ENCODE results near the gene CRELD2.

CRELD2 gene

DNA sequence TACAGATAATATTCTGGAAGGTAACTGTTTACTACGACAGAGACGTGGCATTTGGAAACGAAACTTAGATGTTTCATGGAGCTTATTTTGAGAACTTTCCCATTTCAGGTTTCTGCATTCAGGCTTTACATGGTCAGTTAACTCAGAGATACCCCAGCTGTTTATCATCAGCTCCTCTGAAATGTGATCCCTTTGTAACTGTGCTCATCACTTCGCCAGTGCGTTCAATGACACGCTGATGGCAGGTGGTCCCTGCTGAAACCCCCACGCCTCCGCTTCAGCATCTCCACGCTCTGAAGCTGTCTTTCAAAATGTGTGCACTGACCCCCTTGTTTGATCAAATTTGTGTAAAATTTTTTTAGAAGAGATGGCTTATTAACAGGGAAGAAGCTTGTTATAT, 30.7 kb upstream of the CRELD2 start:
- DNase-seq, result no peak

DNA sequence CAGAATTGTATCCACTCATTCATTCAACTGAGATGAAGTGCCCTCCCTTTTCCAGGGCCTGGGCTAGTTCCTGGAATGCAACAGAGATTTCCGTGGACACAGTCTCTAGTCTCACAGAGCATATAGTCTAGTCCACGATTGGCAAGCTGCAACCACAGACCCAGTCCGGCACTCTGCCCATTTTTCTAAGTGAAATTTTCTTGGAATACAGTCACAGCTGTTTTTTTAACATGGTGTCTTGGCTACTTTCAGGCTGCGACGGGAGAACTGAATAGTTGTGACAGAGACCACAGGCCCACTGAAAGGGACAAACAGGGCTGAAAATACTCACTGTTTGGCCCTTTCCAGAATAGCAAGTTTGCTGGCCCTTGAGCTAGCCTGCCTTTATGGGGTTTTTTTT, 29.4 kb upstream of the CRELD2 start:
- no peak for DNase-seq

DNA sequence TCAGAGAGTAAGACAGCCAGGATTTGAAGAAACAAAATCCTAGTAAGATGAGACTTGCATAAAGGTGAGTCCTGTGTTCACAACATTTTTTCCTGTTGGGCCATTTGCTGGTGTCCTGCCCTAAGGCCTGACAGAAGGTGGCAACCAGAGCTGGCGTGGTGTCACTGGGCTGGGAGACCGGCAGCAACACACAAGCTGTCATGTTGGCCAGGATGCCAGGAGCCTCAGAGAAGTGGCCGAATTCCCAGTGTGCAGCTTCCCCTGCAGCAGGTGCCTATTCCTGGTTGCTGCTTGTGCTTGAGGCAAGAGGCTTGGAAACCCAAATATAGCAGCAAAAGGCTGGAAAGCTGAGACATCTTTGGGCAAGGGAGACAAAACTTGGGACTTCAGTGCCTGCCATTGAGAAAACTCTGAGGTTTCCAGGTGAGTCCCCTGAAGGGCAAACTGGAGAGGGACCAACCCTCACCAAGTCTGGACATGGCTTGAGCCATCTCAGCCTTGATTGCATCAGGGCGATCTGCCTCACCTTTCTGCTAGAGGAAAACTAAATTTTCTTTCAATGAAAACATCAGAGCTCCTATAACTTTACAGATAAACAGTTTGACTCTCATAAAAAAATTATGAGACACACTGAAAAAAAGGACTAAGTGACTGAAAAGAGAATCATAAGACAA, 26.1 kb upstream of the CRELD2 start:
- no peak for DNase-seq

DNA sequence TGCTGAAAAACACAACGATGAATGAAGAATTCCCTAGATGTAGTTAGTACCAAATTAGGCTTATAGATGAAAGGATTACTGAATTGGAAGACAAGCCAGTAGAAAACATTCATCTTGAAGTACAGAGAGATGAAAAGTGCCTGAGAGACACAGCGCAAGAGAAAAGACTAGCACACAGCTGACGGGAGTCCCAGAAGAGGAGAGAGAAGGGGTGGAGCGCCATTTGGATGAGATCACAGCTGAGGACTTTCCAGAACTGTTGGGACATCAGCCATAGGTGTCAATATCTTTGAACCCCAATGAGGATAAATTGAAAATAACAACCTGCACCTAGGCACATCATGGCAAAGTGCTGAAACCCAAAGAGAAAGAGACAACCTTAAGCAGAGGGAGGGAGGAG, 25.4 kb upstream of the CRELD2 start:
- no peak for DNase-seq

DNA sequence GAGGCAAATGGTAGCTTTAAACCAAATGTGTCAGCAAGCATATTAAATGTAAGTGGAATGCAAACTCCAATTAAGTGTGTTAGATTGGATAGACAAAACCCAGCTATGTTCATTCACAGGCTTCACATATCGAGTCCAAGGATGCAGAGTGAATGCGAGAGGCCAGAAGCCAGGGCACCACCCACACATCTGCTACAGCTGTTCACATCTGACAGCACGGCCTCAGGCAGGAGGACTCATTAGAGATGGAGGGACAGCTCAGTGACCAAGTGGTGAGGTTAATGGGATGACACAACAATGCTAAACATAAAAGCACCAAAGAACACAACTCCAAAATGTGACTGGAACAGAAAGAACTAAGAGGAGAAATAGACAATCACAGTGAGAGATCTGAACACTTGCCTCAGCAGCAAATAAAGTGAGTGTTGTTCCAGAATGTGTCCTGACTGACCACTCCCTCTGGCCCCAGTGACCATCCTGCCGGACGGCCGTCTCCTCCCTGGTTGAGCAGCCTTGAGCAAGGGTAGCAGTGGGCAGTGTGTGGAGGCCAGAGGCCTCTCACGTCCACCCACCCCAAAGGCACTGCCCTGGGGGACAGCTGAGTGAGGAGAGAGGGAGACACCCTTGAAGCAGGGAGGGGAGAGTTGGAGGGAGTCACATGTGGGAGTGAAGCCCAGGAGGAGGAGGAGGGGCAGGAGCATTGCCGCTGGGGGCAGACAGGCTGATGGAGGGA, 23.9 kb upstream of the CRELD2 start:
- DNase-seq, result no peak

DNA sequence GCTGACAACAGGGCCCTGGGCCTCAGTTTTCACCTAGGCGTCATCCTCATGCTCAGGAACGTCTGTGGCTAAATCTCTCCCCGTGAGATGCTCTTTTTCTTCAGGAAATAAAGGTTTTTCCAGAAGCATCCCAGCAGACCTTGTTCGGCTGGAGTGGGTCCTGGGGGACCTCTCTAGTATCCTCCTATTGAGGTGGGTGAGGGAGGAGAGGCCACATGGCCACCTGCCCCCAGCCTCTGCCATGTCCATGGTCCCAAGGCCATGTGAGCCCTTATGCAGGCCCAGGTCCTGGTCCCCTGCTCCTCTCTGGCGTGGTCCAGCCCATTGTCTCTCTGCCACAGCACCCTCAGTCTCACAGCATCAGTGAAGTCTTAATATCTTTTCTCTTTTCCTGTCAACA, 22.2 kb upstream of the CRELD2 start:
- no peak for DNase-seq

DNA sequence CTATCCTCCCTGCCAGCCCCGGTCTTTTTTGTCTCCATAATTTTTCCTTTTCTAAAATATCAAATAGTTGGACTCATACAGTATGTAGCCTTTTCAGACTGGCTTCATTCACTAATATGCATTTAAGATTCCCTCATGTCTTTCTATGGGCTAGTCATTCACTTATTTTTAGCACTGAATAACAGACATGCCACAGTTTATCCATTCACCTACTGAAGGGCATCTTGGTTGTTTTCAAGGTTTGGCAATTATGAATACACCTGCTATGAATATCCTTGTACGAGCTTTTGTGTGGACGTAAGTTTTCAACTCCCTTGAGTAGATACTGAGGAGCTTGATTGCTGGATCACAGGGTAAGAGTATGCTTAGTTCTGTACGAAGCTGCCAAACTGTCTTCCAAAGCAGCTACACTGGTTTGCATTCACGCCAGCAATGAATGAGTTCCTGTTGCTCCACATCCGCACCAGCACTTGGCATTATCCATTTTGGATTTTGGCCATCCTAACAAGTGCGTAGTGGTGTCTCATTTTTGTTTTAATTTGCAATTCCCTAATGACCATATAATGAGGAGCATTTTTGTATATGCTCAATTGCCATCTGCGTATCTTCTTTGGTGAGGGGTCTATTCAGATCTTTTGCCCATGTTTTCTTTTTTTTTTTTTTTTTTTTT, 21.3 kb upstream of the CRELD2 start:
- no peak for DNase-seq

DNA sequence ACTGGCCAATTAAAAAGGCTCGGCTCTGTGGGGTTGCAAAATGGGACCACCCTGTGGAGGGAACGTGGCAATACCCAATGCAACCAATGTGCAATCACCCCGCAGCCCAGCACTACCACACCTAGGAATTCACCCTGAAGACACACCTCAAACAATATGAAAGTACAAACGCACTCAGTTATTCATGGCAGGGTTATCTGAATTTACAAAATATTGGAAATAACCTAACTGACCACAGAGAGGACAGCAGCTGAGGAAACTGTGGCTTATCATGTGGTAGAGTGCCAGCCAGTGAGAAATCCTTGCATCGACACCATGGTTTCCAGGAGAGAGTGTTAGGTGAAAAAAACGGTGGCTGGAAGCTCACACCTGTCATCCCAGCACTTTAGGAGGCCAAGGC, 18.9 kb upstream of the CRELD2 start:
- no peak for DNase-seq

DNA sequence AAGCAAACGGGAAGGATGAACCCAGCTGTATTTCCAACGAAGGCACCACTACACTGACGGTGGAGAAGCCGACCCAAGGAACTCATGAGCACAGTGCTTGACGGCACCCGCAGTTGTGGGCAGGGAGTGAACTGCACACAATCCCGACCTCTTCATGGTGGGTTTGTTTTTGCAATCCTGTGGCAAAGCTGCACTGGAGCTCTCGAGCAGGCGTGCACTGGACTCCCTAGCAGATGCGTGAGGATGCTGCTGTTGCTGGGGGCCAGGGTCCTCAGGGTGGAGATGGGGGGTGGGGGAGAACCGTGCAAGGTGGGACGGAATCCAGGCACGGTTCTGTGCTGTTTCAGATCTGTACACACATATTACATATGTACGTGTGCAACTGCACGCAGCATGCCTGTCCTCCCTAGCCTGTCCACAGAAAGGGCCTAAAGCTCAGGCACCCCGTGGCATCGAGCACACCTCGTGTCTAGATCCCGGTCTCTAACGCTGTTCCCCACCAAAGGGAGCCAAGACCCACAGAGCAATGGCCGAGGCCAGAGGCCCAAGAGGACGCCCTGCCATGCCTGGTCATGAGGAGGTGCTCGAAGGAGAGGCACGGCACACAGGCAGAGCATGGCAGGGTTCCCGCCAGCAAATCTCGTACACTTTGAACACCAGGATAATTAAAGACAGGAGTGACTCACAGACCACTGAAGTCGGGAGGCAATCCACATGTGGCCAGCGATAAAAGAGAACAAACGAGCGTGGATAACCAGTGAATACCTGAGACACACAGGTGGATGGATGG, 17.8 kb upstream of the CRELD2 start:
- DNase-seq, result no peak

DNA sequence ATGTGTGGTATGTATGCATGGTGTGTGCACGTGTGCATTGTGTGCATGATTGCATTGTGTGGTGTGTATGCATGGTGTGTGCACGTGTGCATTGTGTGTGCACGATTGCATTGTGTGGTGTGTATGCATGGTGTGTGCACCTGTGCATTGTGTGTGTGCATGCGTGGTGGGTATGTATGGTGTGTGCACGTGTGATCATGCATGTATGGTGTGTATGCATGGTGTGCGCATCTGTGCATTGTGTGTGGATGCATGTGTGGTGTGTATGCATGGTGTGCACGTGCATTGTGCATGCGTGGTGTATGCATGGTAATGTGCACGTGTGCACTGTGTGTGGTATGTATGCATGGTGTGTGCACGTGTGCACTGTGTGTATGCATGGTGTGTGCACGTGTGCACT, 17.0 kb upstream of the CRELD2 start:
- no peak for DNase-seq

DNA sequence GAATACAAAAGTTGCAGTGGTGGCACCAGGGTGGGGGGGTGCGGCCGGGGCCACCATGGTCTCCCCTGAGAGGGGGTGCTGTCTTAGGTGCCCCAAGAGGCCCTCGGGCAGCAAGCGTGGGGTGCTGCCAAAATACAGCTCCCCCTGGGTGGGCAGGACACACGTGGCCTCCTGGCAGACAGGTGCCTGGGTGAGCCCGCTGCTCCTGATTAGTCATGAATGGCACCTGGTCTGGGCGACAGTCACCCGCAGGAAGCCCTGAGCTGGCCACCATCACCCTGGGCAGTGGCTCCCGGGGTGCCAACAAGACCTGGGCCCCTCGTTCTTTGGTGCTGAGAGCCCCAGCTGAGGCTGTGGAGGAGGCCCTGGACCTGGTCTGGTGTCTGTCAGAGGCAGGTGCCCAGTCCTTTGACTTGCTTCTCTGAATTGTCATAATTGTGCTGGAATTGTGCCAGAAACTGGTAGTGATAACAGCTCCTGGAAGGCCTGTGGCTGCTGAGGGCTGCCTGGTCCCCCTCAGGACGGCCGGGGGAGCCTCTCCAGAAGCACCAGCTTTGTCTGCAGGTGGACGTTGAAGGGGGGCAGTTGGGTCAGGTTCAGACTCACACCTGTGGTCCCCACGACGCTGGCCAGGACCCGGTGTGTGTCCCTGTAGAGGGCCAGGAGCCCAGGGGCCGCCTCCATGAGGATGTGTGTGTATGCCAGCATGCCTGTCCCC, 15.0 kb upstream of the CRELD2 start:
- no peak for DNase-seq

DNA sequence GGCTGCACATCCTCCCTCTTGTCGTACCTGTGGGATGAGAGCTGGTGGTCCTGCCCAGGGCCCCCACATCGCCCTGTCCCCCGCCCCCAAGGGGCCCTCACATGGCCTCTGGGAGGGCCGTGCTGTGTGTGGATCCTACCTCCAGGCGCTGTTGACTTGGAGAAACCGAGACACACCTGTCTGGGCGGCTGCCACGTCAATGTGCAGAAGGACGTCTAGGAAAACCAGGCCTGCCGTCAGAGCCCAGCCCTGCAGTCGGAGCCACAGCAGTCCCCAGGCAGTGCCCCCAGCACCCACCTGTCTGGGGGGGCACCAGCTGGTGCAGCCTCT, 14.4 kb upstream of the CRELD2 start:
- no peak for DNase-seq

DNA sequence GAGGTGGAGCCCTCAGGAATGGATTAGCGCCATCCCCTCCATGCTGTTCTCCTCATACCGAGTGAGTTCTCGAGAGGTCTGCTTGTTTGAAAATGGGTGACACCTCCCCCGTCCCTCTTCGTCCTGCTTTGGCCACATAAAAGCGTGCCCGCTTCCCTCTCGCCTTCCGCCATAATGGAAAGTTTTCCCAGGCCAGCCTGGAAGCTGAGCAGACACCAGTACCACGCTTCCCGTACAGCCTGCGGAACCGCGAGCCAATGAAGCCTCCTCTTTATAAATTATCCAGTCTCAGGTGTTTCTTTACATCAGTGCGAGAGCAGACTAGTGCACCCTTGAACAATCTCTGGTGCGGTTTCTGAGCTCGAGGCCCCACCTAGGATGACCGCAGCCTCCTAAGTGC, 13.0 kb upstream of the CRELD2 start:
- no peak for DNase-seq

DNA sequence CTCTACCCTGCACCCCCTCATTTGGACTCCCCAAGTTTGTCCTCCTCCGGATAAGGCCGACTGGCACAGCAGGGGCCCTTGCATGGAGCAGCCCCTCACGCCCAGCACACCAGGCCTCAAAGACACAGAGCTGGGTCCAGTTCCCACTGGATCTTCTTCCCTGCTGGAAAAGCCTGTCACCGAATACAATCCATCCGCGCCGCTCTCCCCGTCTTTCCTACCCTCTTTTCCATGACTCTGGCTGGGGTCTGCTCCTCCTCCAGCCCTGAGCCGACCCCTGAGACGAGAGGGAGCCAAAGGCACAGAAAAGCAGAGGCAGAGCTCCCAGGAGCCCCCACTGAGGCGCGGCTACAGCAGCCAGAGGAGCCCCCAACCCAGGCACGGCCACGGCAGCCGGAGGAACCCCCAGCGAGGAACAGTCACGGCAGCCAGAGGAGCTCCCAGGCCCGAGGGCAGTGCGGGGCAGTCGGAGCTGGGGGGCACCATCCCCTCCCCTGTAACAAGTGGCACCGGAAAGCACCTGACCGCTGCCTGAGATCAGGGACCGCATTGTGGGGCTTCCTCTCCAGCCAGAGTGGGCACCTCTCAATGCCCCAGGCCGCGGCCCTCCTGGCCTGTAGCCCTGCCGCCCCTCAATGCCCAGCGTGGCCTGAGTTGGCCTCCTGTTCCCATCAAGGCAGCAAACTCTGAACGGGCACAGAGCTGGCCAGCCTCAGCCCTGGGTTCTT, 12.2 kb upstream of the CRELD2 start:
- no peak for DNase-seq

DNA sequence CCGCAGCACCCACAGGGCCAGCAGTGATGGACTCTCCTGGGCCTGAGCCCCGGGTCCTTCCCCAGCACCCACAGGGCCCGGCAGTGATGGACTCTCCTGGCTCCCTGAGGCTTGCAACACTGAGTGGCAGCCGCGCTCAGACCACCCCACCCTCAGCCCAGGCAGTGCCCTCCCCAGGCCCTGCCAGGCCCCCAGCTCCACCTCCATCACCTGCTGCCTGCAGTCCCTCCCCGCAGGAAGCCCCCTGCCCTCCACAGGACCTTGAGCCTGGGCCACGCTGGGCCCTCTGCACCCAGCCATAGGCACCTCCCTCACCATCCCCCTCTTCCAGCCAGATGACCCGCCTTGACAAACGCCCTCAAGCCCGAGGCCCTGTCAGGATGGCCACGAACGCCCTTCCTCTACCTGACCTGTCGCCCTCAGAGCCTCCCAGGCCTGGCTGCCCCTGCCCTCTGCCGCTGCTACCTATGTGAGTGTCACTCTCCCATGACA, 11.6 kb upstream of the CRELD2 start:
- DNase-seq, result no peak

DNA sequence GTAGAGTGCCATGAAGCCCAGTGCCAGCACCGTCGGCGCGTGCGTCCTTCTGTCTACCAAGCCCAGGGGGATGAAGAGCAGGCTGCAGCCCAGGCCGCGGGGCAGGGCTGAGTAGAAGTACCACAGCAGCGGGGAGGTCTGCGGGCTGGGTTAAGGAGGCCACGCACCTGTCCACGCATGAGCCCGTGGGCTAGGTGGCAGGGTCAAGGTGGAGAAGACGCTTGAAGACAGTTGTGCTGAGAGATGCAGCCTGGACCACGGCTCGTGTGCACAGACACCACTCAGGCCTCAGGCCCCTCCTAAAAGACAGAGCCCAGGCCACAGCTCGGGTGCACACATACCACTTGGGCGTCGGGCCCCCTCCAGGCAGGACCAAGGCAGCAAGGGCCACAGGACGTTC, 10.6 kb upstream of the CRELD2 start:
- no peak for DNase-seq

DNA sequence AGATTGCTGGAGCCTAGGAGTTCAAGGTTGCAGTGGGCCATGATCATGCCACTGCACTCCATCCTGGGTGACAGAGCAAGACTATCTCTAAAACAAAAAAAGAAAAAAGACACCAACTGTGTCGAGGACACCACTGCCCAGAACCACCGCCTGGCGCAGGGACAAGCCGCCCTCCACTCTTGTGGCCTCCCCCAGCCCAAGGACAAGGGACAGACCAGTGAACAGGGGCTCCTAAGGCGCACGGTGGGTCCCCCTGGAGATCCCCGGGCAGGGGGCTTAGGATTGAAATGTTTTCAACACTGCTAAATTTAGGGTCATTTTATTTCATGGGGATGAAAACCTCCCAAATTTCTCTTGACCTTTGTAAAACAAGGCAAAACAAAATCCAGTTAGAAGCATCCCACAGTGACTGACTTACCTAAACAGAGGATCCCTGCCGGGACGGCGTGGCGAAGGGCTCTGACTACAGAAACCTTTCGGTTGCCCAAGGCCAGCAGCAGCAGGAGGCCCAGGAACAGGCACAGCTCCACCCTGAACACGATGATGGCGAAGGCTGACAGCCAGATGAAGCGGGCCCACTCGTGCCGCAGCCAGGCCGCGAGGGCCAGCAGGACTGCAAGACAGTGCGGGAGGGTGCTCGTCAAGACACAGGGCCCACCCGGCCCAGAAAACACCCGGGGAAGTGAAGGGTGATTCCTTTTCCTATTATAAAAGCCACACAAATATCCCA, 8.8 kb upstream of the CRELD2 start:
- DNase-seq, result no peak

DNA sequence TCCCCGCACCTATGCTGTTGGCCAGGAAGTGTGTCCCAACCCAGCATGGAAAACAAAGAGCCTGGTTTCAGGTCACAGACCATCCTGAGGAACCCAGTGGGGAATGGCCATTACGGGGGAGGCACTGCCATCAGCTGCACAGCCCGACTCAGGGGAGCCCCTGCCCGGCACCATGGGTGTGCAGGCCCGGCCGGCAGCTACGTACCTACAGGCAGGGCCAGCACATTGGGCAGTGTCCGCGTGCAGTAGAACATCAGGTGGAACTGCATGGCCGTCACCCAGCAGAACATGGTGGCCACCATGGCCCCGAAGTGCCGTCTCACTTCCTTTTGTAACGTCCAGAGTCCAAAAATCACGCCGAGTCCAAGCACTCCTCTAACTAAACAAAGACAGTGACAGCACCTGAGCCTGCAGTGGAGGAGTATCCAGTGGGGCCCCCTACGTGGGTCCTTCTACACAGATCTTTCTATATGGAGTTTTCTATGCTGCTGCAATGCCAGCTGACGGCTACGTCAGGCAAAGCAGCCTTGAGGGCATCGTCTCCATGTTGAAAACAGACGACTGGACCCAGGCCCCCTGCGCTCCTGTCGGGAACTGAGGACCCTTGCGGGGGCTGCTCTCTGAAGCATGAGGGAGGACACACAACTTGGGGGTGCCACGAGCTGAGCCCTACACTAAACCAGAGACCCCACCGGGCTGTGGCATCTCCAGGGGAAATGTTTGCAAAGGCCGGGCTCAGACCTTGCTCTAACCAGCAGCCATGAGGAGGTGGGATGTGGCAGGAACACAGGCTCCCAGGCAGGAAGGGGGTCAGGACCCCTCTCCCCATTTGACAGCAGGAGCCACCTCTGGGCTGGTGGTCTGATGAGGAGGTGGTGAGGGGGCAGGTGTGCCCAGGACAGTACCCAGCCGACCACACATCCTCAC, 7.9 kb upstream of the CRELD2 start:
- DNase-seq, result no peak

DNA sequence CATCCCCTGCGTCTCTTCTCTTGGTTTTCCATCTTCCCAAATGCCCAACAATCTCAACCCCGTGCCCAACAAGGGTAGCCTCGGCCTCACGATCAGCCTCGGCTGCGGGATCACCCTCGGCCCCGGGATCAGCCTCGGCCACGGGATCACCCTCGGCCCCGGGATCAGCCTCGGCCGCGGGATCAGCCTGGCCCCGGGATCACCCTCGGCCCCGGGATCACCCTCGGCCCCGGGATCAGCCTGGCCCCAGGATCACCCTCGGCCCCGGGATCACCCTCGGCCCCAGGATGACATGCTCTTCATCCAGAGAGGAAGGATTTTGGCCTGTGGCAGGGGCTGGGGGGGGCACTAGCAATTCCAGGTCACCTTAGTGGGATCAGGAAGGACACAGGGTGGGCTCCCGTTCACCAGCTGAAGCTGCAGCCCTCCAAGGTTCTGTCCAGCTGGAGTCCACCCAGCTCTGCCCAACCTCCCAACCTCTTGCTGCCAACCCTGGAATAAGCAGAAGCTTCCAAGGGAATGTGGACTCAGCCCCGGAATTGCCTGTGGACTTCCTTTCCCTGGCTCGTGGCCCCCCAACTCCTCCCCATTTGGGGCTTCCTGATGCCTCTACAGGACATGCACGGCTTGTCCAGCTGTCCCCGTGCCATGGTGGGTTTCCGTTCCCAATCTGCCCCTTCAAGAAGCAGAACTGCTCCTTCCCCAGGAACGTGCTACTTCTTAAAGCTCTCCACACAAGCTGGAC, 6.4 kb upstream of the CRELD2 start:
- no peak for DNase-seq

Measured in eye (tissue), 1 donor.